Smooth muscle cell of the brain vasculature (primary cell): ENCODE results near the gene SLC39A1.
"Not testable (repeated sequence)": the region's sequence is repeated elsewhere in the genome, so short reads cannot be mapped to it uniquely, and the experiment has no call there.

Experiments used
- DNase-seq: peaks from one replicate; pipeline ENCODE4 v3.0.0-alpha.2; 2012; ENCODE audit warnings: low read depth, low spot score

Gene SLC39A1, protein sequence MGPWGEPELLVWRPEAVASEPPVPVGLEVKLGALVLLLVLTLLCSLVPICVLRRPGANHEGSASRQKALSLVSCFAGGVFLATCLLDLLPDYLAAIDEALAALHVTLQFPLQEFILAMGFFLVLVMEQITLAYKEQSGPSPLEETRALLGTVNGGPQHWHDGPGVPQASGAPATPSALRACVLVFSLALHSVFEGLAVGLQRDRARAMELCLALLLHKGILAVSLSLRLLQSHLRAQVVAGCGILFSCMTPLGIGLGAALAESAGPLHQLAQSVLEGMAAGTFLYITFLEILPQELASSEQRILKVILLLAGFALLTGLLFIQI

GRCh38 chr1:153963030-153963849 lies at the start of gene SLC39A1:
Gene SLC39A1, minus strand, starts transcription at chr1:153963537. Its CDS starts 822 bp downstream, at chr1:153962715.
- no peak for DNase-seq

DNA sequence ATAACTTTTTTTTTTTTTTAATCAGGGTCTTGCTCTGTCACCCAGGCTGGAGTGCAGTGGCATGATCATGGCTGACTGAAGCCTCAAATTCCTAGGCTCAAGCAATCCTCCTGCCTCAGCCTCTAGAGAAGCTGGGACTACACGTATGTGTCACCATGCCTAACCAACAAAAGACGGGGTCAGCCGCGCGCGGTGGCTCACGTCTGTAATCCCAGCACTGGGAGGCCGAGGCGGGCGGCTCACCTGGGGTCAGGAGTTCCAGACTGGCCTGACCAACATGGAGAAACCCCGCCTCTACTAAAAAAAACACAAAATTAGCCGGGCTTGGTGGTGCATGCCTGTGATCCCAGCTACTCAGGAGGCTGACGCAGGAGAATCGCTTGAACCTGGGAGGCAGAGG lies 49.2 kb upstream of the SLC39A1 start:
- DNase-seq = not testable (repeated sequence)

GRCh38 chr1:154012129-154012528 lies 48.8 kb upstream of the SLC39A1 start:
- DNase-seq = no peak

DNA sequence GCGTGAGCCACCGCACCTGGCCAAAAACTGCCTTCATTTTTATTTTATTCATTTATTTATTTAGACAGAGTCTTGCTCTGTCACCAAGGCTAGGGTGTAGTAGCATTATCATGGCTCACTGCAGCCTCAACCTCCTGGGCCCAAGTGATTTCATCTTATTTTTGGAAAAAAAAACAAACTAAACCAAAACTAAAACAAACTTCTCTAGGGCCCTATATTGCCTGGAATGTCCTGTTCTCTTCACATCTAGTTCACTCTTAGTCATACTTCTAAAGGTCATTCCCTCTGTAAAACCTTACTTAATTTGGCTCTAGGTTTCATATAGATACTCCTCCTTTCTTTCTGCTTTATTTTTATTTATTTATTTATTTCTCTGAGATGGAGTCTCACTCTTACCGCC lies 42.8 kb upstream of the SLC39A1 start:
- DNase-seq = peak; percentile 18

- DNase-seq = no peak
These were observed 37.1 kb upstream of the SLC39A1 start for GRCh38 chr1:154000420-154000819.

DNA sequence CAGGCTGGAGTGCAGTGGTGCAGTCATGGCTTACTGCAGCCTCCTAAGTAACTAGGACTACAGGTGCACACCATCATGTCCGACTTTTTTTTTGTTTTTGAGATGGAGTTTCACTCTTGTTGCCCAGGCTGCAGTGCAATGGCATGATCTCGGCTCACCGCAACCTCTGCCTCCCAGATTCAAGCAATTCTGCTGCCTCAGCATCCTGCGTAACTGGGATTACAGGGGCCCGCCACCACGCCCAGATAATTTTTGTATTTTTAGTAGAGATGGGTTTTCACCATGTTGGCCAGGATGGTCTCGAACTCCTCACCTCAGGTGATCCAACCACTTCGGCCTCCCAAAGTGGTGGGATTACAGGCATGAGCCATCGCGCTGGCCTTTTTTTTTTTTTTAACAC lies 33.5 kb upstream of the SLC39A1 start:
- DNase-seq = not testable (repeated sequence)

- no peak for DNase-seq
These were observed 32.3 kb upstream of the SLC39A1 start for GRCh38 chr1:153995640-153996039.

DNA sequence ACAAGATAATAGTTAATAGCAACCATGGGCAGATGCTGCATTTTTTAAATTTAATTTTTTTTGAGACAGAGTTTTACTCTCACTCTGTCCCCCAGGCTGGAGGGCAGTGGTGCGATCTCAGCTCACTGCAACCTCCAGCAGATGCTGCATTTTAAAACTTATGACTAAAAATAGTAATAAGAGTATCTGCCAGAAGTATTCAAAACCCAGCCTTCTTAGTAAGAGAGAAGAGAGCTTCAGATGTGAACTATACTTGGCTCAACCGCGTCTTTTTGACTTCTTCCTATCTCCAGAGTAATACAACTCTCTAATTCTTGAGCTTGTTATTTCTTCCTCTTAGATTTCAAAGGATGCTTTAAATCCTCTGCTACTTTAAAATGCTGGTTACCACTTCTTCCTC lies 31.9 kb upstream of the SLC39A1 start:
- no peak for DNase-seq

DNA sequence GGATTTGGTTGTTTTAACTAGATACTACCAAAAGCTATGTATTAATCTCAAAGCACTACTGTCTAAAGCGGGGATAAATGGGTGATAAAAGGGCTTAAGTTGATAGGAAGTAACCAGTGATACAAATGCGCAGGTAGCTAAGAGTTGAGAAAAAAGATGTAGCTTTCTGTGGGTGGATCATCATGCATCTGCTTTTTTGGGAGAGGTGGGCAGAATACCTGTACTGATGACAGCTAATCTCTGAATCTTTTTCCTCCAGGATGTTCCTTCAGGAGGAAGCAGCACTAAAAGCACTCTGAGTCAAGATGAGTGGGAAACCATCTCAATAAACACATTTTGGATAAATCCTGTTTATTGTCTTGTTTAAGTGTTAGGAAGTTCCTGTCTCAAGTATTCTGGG lies 28.5 kb upstream of the SLC39A1 start:
- DNase-seq = no peak

- no peak for DNase-seq
These were observed 27.9 kb upstream of the SLC39A1 start for GRCh38 chr1:153991151-153991630.

GRCh38 chr1:153990468-153991150 lies 27.3 kb upstream of the SLC39A1 start, which contains the start of gene RPS27:
Gene RPS27, plus strand, starts transcription at chr1:153990762. Its CDS starts 35 bp downstream, at chr1:153990797.
- peak; percentile 90 for DNase-seq

GRCh38 chr1:153987621-153988020 lies 24.3 kb upstream of the SLC39A1 start:
- DNase-seq = no peak

DNA sequence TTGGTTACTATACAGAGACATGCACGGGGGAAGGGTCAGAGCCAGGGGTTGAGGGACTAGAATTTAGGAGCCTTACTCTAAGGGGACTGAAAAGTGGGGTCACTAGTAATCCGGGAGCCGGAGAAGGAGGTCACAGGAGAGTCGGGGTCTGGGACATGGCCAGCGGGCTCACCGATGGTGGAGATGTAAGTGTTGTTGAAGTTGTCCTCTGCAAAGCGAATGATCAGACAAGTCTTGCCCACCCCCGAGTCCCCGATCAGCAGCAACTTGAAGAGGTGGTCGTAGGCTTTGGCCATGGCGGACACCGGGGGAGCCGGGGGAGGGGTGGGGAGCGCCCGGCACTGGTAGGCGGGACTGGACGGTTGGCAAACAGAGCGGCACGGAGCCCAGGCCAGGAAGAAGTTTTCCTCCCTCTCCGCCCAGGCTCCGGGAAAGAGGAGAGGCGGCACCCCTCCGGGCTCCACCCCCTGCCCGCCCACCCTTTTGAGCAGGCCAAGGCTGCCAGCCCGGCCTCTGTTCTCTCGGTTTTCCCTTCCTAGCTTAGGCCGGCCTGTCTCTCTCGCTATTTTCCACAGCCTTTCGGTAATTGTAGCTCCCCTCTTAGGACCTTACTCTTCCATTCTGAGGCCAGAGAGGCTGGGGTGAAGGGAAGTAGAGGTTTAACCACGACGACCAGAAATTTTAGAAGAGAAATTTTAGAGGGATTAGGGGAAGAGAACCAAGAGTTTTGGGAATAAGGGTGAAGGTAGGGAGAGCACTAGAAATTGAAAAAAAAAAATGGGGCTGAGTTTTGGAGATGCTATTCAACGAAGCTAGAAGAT lies 22.8 kb upstream of the SLC39A1 start, which contains the start of gene RAB13:
Gene RAB13 (minus strand): TSS at position 399 of the 821 bp plus-strand sequence. CDS start 103 bp downstream, at position 296.
- no peak for DNase-seq

GRCh38 chr1:153985341-153985912 lies 22.1 kb upstream of the SLC39A1 start:
- DNase-seq = no peak

GRCh38 chr1:153984123-153984894 lies 21.0 kb upstream of the SLC39A1 start:
- DNase-seq = no peak

DNA sequence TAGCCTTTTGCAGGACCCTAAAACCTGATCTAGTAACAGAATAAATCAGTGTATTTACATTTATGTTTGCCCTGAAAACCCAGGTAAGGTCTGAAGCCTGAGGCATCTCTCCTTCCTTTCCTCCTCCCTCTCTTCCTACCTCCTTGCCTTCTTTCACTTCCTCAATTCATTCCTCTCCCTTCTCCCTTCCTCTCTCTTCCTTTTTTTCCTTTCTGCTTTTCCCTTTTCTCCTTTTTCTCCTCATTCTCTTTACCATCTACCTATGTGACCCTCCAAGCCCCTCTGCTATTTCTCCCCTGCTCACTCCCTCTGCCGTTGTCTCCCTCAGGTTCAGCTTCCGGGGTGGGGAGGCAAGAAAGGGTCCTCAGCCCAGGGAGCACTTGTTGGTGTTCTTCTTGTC lies 18.4 kb upstream of the SLC39A1 start:
- not testable (repeated sequence) for DNase-seq

- DNase-seq = not testable (repeated sequence)
These were observed 15.8 kb upstream of the SLC39A1 start for GRCh38 chr1:153979091-153979490.

DNA sequence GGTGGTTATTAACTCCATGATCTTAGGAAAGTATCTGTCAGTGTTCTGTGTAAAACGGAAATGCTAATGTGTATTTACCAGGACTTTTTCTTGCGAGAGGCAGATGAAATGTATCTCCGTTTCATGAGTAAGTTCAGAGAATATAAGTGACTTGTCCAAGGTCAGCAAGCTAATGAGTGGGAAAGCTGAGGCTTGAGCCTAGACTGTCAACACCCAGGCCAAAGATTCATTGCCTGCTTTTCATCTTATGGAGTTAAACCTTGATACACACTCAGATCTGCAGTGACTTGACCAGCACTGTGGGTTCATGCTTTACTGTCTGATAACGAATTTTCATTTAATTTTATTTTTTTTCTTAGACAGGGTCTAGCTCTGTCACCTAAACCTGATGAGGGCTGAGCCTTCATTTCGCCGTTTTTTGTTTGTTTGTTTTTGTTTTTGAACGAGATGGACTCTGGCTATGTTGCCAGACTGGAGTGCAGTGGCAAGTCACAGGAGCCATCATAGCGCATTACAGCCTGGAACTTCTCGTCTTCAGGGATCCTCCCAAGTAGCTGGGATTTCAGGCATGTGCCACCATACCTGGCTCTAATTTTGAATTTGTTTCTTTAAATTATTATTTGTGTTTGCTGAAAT lies 15.1 kb upstream of the SLC39A1 start:
- DNase-seq = no peak
